PFSK-1 (cell line): ENCODE results near the gene ARID3C.

ENCODE experiments used
- POLR2AphosphoS5 ChIP-seq: IDR thresholded peaks from 2 replicates; pipeline ENCODE4 v1.6.1; 2012; ENCODE audit warnings: low read depth, mild to moderate bottlenecking, control low read depth, low read length, moderate library complexity
- SIN3A ChIP-seq: IDR thresholded peaks from 2 replicates; pipeline ENCODE4 v1.6.1; 2012; ENCODE audit warnings: mild to moderate bottlenecking, low read length, moderate library complexity, borderline replicate concordance; ENCODE audit not compliant: insufficient read depth
- TF ChIP-seq, protein P1 (sequence below), 2 experiments: IDR thresholded peaks; 2 replicates each; pipeline versions ENCODE4 v1.6.1 to v1.8.0; 2011 to 2012; ENCODE audit warnings: low read depth in 2 of 2, low read length in 2 of 2, control low read depth in 1 of 2, inconsistent platforms in 1 of 2, mild to moderate bottlenecking in 1 of 2, moderate library complexity in 1 of 2; ENCODE audit not compliant: insufficient read depth in 1 of 2

DNA sequence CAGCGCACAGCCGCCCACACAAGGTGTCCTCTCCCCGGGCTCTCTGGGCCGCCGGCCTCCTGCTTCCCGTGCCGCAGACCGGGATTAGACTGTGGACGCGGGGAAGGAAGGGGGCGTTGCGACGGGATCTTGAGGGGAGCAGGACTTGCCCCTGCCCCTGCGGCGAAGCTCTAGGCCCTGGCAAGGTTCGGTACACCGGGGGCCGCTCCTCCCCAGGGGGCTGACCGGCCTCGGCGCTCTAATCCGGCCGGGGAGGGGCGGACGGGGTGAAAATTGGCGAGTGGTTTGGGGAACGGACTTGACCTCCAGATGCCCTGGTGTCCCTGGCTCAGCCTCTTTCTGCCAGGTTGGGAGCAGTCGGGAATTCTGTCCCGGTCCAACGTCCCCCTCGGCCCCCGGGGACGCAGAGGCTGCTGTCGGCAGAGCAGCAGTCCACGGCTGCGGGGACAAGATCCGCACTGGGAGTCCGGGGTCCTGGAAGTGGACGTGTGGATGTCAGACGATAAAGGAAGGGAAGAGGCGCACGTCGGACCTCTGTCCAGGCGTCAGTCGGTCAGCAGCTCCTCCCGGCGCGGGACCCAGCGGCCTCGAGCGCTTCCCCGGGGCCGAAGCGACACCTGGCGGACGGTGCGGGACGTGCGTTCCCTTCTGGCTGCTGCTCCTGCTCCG is 37.5 kb downstream of the ARID3C start:
- TF ChIP-seq POLR2AphosphoS5 (no peak), SIN3A (no peak)
- TF ChIP-seq, protein P1, sequence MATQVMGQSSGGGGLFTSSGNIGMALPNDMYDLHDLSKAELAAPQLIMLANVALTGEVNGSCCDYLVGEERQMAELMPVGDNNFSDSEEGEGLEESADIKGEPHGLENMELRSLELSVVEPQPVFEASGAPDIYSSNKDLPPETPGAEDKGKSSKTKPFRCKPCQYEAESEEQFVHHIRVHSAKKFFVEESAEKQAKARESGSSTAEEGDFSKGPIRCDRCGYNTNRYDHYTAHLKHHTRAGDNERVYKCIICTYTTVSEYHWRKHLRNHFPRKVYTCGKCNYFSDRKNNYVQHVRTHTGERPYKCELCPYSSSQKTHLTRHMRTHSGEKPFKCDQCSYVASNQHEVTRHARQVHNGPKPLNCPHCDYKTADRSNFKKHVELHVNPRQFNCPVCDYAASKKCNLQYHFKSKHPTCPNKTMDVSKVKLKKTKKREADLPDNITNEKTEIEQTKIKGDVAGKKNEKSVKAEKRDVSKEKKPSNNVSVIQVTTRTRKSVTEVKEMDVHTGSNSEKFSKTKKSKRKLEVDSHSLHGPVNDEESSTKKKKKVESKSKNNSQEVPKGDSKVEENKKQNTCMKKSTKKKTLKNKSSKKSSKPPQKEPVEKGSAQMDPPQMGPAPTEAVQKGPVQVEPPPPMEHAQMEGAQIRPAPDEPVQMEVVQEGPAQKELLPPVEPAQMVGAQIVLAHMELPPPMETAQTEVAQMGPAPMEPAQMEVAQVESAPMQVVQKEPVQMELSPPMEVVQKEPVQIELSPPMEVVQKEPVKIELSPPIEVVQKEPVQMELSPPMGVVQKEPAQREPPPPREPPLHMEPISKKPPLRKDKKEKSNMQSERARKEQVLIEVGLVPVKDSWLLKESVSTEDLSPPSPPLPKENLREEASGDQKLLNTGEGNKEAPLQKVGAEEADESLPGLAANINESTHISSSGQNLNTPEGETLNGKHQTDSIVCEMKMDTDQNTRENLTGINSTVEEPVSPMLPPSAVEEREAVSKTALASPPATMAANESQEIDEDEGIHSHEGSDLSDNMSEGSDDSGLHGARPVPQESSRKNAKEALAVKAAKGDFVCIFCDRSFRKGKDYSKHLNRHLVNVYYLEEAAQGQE (IDR thresholded peaks at IDR 0.05; ENCODE audit: insufficient read depth in 1 of 2, low read depth in 2 of 2, low read length in 2 of 2), result no peak
